SK-N-SH (cell line): ENCODE results near the gene DYNLL1. TPM values are rescaled to one million over a fixed set of nuclear protein-coding genes. Genes with fewer than 3 reads are reported as not detected.

Experiments used
- CTCF ChIA-PET: fragments of 300-600, 350-600 bp; formaldehyde crosslinking; extraction: SDS; loops from one replicate; lab custom pipeline; 2021; lab: Yijun Ruan, JAX
- POLR2A ChIA-PET: fragments of 350-600 bp; sonication (Branson Sonifier 250); formaldehyde crosslinking; extraction: SDS; loops from one replicate; lab custom pipeline; 2020; ENCODE audit warnings: antibody characterized with exemption, inconsistent platforms; lab: Yijun Ruan, JAX
- DNase-seq: peaks from one replicate; pipeline ENCODE4 v3.0.0; 2012
- H2AFZ ChIP-seq: fragments of 200-600 bp; sonication (generic); 2 replicates; pipeline ENCODE4 v1.8.1; 2016; ENCODE audit warnings: antibody characterized with exemption, mild to moderate bottlenecking, low read depth
- H3F3A ChIP-seq: fragments of 200-600 bp; sonication (generic); replicated peaks from 2 replicates; pipeline ENCODE3; 2016; ENCODE audit warnings: antibody characterized with exemption, mild to moderate bottlenecking; ENCODE audit not compliant: insufficient read depth
- H3K27ac ChIP-seq, 2 experiments: fragments of 200-500 bp in 1 of 2; fragments of 200-600 bp in 1 of 2; sonication (Bioruptor generic) in 1 of 2; sonication (generic), shearing (Covaris generic) in 1 of 2; 2 replicates each; pipeline versions ENCODE4 v1.5.1 to v1.6.1; 2014 to 2016; ENCODE audit warnings: low read depth in 2 of 2, inconsistent platforms in 1 of 2, low read length in 1 of 2, mild to moderate bottlenecking in 1 of 2, mixed read lengths in 1 of 2
- H3K27me3 ChIP-seq: fragments of 200-600 bp; sonication (generic), shearing (Covaris generic); 2 replicates; pipeline ENCODE4 v1.6.1; 2016; ENCODE audit warnings: mixed run types; ENCODE audit not compliant: insufficient read depth
- H3K36me3 ChIP-seq, 2 experiments: fragments of 200-500 bp in 1 of 2; fragments of 200-600 bp in 1 of 2; sonication (Bioruptor generic) in 1 of 2; sonication (generic) in 1 of 2; replicated peaks in 1 of 2; 2 replicates each; pipeline versions ENCODE3 to v1.5.1; 2014 to 2016; ENCODE audit warnings: low read length in 1 of 2, mild to moderate bottlenecking in 1 of 2; ENCODE audit not compliant: insufficient read depth in 2 of 2, control insufficient read depth in 1 of 2
- H3K4me1 ChIP-seq, 2 experiments: fragments of 200-500 bp in 1 of 2; fragments of 200-600 bp in 1 of 2; sonication (Bioruptor generic) in 1 of 2; sonication (generic), shearing (Covaris generic) in 1 of 2; 2 replicates each; pipeline versions ENCODE4 v1.5.1 to v1.6.1; 2014 to 2016; ENCODE audit warnings: low read depth in 1 of 2, low read length in 1 of 2, mixed run types in 1 of 2; ENCODE audit not compliant: insufficient read depth in 2 of 2, control insufficient read depth in 1 of 2
- H3K4me2 ChIP-seq: fragments of 200-600 bp; sonication (generic), shearing (Covaris generic); 2 replicates; pipeline ENCODE4 v1.6.1; 2017; ENCODE audit warnings: mixed run types
- H3K4me3 ChIP-seq, 2 experiments: fragments of 200-500 bp in 1 of 2; fragments of 200-600 bp in 1 of 2; sonication (Bioruptor generic) in 1 of 2; sonication (generic), shearing (Covaris generic) in 1 of 2; 2 replicates each; pipeline versions ENCODE4 v1.5.1 to v1.8.1; 2014 to 2016; ENCODE audit warnings: low read depth in 2 of 2, inconsistent platforms in 1 of 2, low read length in 1 of 2, mild to moderate bottlenecking in 1 of 2, mixed read lengths in 1 of 2, moderate library complexity in 1 of 2
- H3K79me2 ChIP-seq: fragments of 200-600 bp; sonication (generic); 2 replicates; pipeline ENCODE4 v1.8.1; 2017; ENCODE audit warnings: mild to moderate bottlenecking; ENCODE audit not compliant: insufficient read depth
- H3K9ac ChIP-seq: fragments of 200-600 bp; sonication (generic); 2 replicates; pipeline ENCODE4 v1.6.1; 2017; ENCODE audit warnings: mixed run types
- H3K9me2 ChIP-seq: fragments of 200-600 bp; sonication (generic); 2 replicates; pipeline ENCODE4 v1.6.1; 2017; ENCODE audit warnings: mixed run types
- H3K9me3 ChIP-seq: fragments of 200-600 bp; sonication (generic); 2 replicates; pipeline ENCODE4 v1.6.1; 2017; ENCODE audit warnings: mixed run types, mild to moderate bottlenecking, moderate library complexity
- H4K20me1 ChIP-seq: fragments of 200-600 bp; sonication (generic); 2 replicates; pipeline ENCODE4 v1.6.1; 2017; ENCODE audit warnings: mild to moderate bottlenecking, mixed run types; ENCODE audit not compliant: insufficient read depth
- CHD2 ChIP-seq: fragments of 150-350 bp; IDR thresholded peaks from 2 replicates; pipeline ENCODE4 v1.6.1; 2018; ENCODE audit warnings: low read length; ENCODE audit not compliant: partially characterized antibody
- FOSL2 ChIP-seq: IDR thresholded peaks from 2 replicates; pipeline ENCODE4 v1.4.0; 2012; ENCODE audit warnings: low read depth, mild to moderate bottlenecking, moderate library complexity, borderline replicate concordance
- GABPA ChIP-seq: IDR thresholded peaks from 2 replicates; pipeline ENCODE4 v1.4.0; 2012; ENCODE audit warnings: low read depth, mild to moderate bottlenecking
- GATA2 ChIP-seq: sonication (generic); formaldehyde crosslinking; IDR thresholded peaks from 2 replicates; pipeline ENCODE4 v1.5.0; 2020; ENCODE audit warnings: mild to moderate bottlenecking, missing genetic modification reagents
- MEF2A ChIP-seq: IDR thresholded peaks from 2 replicates; pipeline ENCODE4 v1.4.0; 2012; ENCODE audit warnings: low read depth, borderline replicate concordance
- MXI1 ChIP-seq: IDR thresholded peaks from 2 replicates; pipeline ENCODE4 v1.6.1; 2012; ENCODE audit warnings: mild to moderate bottlenecking, low read depth, low read length, improper control_type of control experiment
- RAD21 ChIP-seq: IDR thresholded peaks from 2 replicates; pipeline ENCODE4 v1.6.1; 2012; ENCODE audit warnings: mild to moderate bottlenecking, low read length
- RCOR1 ChIP-seq: fragments of 150-350 bp; IDR thresholded peaks from 2 replicates; pipeline ENCODE4 v1.6.1; 2017; ENCODE audit warnings: antibody characterized with exemption, low read length
- RFX5 ChIP-seq: IDR thresholded peaks from 2 replicates; pipeline ENCODE4 v1.6.1; 2012; ENCODE audit warnings: mild to moderate bottlenecking, improper control_type of control experiment, low read length
- RXRA ChIP-seq: IDR thresholded peaks from 2 replicates; pipeline ENCODE4 v1.4.0; 2012; ENCODE audit warnings: low read depth, mild to moderate bottlenecking, borderline replicate concordance
- TAF1 ChIP-seq: IDR thresholded peaks from 2 replicates; pipeline ENCODE4 v1.6.1; 2012; ENCODE audit warnings: low read depth, mild to moderate bottlenecking, low read length, moderate library complexity, borderline replicate concordance
- TCF12 ChIP-seq: IDR thresholded peaks from 2 replicates; pipeline ENCODE4 v1.4.0; 2012
- TEAD4 ChIP-seq: IDR thresholded peaks from 2 replicates; pipeline ENCODE4 v1.4.0; 2012; ENCODE audit warnings: mild to moderate bottlenecking, borderline replicate concordance; ENCODE audit not compliant: insufficient read depth
- YY1 ChIP-seq: IDR thresholded peaks from 2 replicates; pipeline ENCODE4 v1.4.0; 2012; ENCODE audit warnings: low read depth, mild to moderate bottlenecking
- WGBS: methylation state at CpG from one replicate; pipeline ENCODE4 v1.1.6; 2017; ENCODE audit warnings: low lambda C conversion rate; 5-methylcytosine and 5-hydroxymethylcytosine counted together
- polyA plus RNA-seq, 3 experiments: library from polyadenylated mRNA; depleted of rRNA; stranded (reverse); fragments of >200 nt; gene quantifications; 2 replicates each; pipeline ENCODE4 v1.2.3, GENCODE V29; 2012
- TF ChIP-seq, protein P1 (sequence below): IDR thresholded peaks from 2 replicates; pipeline ENCODE4; 2012
- TF ChIP-seq, protein P2 (sequence below): fragments of 150-350 bp; IDR thresholded peaks from 2 replicates; pipeline ENCODE4 v1.6.1; 2017; ENCODE audit warnings: antibody characterized with exemption, low read length, low read depth, borderline replicate concordance
- TF ChIP-seq, protein P3 (sequence below): IDR thresholded peaks from 2 replicates; pipeline ENCODE4 v1.4.0; 2012; ENCODE audit warnings: low read depth, borderline replicate concordance
- TF ChIP-seq, protein P4 (sequence below): fragments of 150-350 bp; IDR thresholded peaks from 2 replicates; pipeline ENCODE4 v1.6.1; 2016; ENCODE audit warnings: mild to moderate bottlenecking, low read depth, low read length
- TF ChIP-seq, protein P5 (sequence below): IDR thresholded peaks from 2 replicates; pipeline ENCODE4 v1.4.0; 2012; ENCODE audit warnings: low read depth

DYNLL1 gene
- polyA plus RNA-seq, 1 of the 3 experiments (the other 2 are of a cell fraction) = 607 TPM

DNA sequence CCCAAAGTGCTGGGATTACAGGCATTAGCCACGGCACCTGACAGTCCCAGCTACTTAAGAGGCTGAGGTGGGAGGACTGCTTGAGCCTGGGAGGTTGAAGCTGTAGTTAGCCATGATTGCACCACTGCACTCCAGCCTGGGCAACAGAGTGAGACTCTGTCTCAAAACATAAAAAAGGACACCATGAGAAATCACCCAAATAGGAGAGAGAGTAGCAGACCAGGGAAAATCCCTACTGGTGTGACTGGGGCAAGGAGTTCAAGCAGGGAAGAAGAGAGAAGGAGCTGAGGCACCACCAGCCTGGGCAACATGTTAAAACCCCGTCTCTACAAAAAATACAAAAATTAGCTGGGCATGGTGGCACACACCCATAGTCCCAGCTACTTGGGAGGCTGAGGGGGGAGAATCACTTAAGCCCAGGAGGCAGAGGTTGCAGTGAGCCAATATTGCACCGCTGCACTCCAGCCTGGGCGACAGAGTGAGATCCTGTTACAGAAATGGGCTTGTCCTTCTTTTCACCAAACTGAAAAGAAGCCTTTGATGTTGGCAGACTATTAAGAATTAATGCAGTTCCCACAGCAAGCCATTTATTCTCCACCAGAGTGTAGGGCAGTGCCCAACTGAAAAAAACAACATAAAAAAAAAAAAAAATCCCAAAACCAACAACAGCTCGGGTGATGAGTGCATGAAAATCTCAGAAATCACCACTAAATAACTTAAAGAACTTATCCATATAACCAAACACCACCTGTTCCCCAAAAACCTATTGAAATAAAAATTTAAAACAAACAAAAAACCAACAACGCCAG is 21.9 kb upstream of the DYNLL1 start:
- DNase-seq = no peak
- Histone ChIP-seq H3K27ac (peak overlapping the region in 1 of 2 experiments; percentile 64; a peak in 1 of 4 replicates), H3K4me1 (peaks cover 0 to 5% of the 10 kb centered on the region in 2 experiments; a peak in 1 of 4 replicates), H3K9me3 (no peaks in the 10 kb centered on the region), H3K27me3 (no peaks in the 10 kb centered on the region), H3K79me2 (peaks cover 33% of the 10 kb centered on the region), H3K9ac (no peak overlapping the region), H3F3A (peaks cover 14% of the 10 kb centered on the region), H3K36me3 (no peaks in the 10 kb centered on the region), H4K20me1 (peaks cover under 1% of the 10 kb centered on the region), H3K4me2 (peak overlapping the region; percentile 62), H3K4me3 (no peak overlapping the region; a peak in 1 of 4 replicates), H3K9me2 (no peaks in the 10 kb centered on the region), H2AFZ (0 out of 2 replicates have a peak overlapping the region, but pooled peaks have one; percentile 32)
- 69% methylated on average over 6 of the region's 6 CpGs for WGBS
- CTCF ChIA-PET = interaction anchor here (0.6 to 2.1 kb wide), 5 partner anchors 8 to 20 kb away, joined by 3 to 5 read pairs (median 4); no protein-coding TSS in a partner anchor
- TF ChIP-seq, protein P1, sequence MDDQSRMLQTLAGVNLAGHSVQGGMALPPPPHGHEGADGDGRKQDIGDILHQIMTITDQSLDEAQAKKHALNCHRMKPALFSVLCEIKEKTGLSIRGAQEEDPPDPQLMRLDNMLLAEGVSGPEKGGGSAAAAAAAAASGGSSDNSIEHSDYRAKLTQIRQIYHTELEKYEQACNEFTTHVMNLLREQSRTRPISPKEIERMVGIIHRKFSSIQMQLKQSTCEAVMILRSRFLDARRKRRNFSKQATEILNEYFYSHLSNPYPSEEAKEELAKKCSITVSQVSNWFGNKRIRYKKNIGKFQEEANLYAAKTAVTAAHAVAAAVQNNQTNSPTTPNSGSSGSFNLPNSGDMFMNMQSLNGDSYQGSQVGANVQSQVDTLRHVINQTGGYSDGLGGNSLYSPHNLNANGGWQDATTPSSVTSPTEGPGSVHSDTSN = no peak
- TF ChIP-seq RXRA = no peak
- TF ChIP-seq, protein P2, sequence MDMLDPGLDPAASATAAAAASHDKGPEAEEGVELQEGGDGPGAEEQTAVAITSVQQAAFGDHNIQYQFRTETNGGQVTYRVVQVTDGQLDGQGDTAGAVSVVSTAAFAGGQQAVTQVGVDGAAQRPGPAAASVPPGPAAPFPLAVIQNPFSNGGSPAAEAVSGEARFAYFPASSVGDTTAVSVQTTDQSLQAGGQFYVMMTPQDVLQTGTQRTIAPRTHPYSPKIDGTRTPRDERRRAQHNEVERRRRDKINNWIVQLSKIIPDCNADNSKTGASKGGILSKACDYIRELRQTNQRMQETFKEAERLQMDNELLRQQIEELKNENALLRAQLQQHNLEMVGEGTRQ = no peak
- no peak for TF ChIP-seq FOSL2
- TF ChIP-seq GABPA = no peak
- POLR2A ChIA-PET = no interaction called here

DNA sequence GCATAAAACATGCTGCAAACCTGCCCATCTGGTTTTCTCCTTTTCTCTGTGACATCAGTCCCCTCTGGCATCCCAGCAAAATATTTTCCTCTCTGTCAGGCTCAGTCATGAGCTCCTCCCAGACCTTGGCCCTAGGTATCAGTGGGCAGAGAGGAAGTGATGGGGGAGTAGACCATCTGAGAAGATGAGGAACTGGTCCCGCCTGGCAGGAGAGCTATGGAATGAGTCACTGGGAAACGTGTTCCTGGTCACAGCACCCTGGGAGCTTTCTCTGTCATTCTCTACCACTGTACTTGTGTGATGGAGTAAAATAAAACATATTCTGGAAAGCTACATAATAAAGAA is 21.3 kb upstream of the DYNLL1 start:
- WGBS = 10% methylated on average over 2 of the region's 2 CpGs
- Histone ChIP-seq H3K27ac (peak overlapping the region in 1 of 2 experiments; percentile 64; a peak in 2 of 4 replicates), H3K27me3 (no peaks in the 10 kb centered on the region), H3K9me3 (no peaks in the 10 kb centered on the region), H3F3A (peaks cover 14% of the 10 kb centered on the region), H3K4me2 (peak overlapping the region; percentile 62), H3K36me3 (no peaks in the 10 kb centered on the region), H3K9ac (0 out of 2 replicates have a peak overlapping the region, but pooled peaks have one; percentile 4), H3K4me3 (no peak overlapping the region; a peak in 1 of 4 replicates), H3K4me1 (peaks cover 0 to 5% of the 10 kb centered on the region in 2 experiments; a peak in 1 of 4 replicates), H4K20me1 (no peaks in the 10 kb centered on the region), H3K79me2 (peaks cover 32% of the 10 kb centered on the region), H3K9me2 (no peaks in the 10 kb centered on the region), H2AFZ (peak overlapping the region; percentile 32; the same call in 1 of the 2 replicates)
- ChIA-PET CTCF (interaction anchor here (0.6 to 2.1 kb wide), 4 partner anchors 8 to 21 kb away, joined by 3 to 5 read pairs (median 4); no protein-coding TSS in a partner anchor), POLR2A (no interaction called here)
- DNase-seq = peak; percentile 27
- TF ChIP-seq RCOR1 = no peak
- no peak for TF ChIP-seq MEF2A
- no peak for TF ChIP-seq RAD21
- no peak for TF ChIP-seq TEAD4
- TF ChIP-seq YY1 = no peak
- TF ChIP-seq, protein P3, sequence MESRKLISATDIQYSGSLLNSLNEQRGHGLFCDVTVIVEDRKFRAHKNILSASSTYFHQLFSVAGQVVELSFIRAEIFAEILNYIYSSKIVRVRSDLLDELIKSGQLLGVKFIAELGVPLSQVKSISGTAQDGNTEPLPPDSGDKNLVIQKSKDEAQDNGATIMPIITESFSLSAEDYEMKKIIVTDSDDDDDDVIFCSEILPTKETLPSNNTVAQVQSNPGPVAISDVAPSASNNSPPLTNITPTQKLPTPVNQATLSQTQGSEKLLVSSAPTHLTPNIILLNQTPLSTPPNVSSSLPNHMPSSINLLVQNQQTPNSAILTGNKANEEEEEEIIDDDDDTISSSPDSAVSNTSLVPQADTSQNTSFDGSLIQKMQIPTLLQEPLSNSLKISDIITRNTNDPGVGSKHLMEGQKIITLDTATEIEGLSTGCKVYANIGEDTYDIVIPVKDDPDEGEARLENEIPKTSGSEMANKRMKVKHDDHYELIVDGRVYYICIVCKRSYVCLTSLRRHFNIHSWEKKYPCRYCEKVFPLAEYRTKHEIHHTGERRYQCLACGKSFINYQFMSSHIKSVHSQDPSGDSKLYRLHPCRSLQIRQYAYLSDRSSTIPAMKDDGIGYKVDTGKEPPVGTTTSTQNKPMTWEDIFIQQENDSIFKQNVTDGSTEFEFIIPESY = no peak
- no peak for TF ChIP-seq CHD2
- TF ChIP-seq, protein P4, sequence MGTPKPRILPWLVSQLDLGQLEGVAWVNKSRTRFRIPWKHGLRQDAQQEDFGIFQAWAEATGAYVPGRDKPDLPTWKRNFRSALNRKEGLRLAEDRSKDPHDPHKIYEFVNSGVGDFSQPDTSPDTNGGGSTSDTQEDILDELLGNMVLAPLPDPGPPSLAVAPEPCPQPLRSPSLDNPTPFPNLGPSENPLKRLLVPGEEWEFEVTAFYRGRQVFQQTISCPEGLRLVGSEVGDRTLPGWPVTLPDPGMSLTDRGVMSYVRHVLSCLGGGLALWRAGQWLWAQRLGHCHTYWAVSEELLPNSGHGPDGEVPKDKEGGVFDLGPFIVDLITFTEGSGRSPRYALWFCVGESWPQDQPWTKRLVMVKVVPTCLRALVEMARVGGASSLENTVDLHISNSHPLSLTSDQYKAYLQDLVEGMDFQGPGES = no peak
- peak; percentile 31; the same call in 1 of the 2 replicates for TF ChIP-seq TCF12
- TF ChIP-seq, protein P1 = 0 out of 2 replicates have a peak, but pooled peaks have one; percentile 25
- peak; percentile 67 for TF ChIP-seq FOSL2
- TF ChIP-seq TAF1 = no peak
- TF ChIP-seq, protein P5, sequence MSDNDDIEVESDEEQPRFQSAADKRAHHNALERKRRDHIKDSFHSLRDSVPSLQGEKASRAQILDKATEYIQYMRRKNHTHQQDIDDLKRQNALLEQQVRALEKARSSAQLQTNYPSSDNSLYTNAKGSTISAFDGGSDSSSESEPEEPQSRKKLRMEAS = peak; percentile 52; the same call in 1 of the 2 replicates
- no peak for TF ChIP-seq GATA2 (CRISPR knock-in tag)
- TF ChIP-seq MXI1 = no peak
- no peak for TF ChIP-seq RFX5
